Vagina (tissue), 2 donors: ENCODE measurements around the gene AJM1.

Experiments
- CTCF ChIP-seq, 3 experiments: fragments of 450-650 bp in 2 of 3; fragments of 200-600 bp in 1 of 3; sonication (generic) in 1 of 3; IDR thresholded peaks; one replicate each; pipeline ENCODE4 v1.5.1; 2017 to 2019; ENCODE audit warnings: antibody characterized with exemption in 3 of 3, mild to moderate bottlenecking in 2 of 3, moderate library complexity in 2 of 3
- POLR2A ChIP-seq, 2 donors: fragments of 450-650 bp; IDR thresholded peaks; one replicate each; pipeline ENCODE4 v1.6.1; 2017; ENCODE audit warnings: antibody characterized with exemption in 2 of 2, mild to moderate bottlenecking in 2 of 2, moderate library complexity in 2 of 2

- TF ChIP-seq CTCF (IDR thresholded peaks at IDR 0.05) (no peak), POLR2A (IDR thresholded peaks at IDR 0.05) (no peak)
Observed at GRCh38 chr9:136826188-136826541, 16.1 kb upstream of the AJM1 start.
